SK-N-SH (cell line): ENCODE results near the gene ELAC2. TPM values are rescaled to one million over a fixed set of nuclear protein-coding genes. Genes with fewer than 3 reads are reported as not detected.

ENCODE experiments used
- CTCF ChIA-PET: fragments of 300-600, 350-600 bp; formaldehyde crosslinking; extraction: SDS; loops from one replicate; lab custom pipeline; 2021; lab: Yijun Ruan, JAX
- POLR2A ChIA-PET: fragments of 350-600 bp; sonication (Branson Sonifier 250); formaldehyde crosslinking; extraction: SDS; loops from one replicate; lab custom pipeline; 2020; ENCODE audit warnings: antibody characterized with exemption, inconsistent platforms; lab: Yijun Ruan, JAX
- DNase-seq: peaks from one replicate; pipeline ENCODE4 v3.0.0; 2012
- H2AFZ ChIP-seq: fragments of 200-600 bp; sonication (generic); 2 replicates; pipeline ENCODE4 v1.8.1; 2016; ENCODE audit warnings: antibody characterized with exemption, mild to moderate bottlenecking, low read depth
- H3F3A ChIP-seq: fragments of 200-600 bp; sonication (generic); replicated peaks from 2 replicates; pipeline ENCODE3; 2016; ENCODE audit warnings: antibody characterized with exemption, mild to moderate bottlenecking; ENCODE audit not compliant: insufficient read depth
- H3K27ac ChIP-seq, 2 experiments: fragments of 200-500 bp in 1 of 2; fragments of 200-600 bp in 1 of 2; sonication (Bioruptor generic) in 1 of 2; sonication (generic), shearing (Covaris generic) in 1 of 2; 2 replicates each; pipeline versions ENCODE4 v1.5.1 to v1.6.1; 2014 to 2016; ENCODE audit warnings: low read depth in 2 of 2, inconsistent platforms in 1 of 2, low read length in 1 of 2, mild to moderate bottlenecking in 1 of 2, mixed read lengths in 1 of 2
- H3K27me3 ChIP-seq: fragments of 200-600 bp; sonication (generic), shearing (Covaris generic); 2 replicates; pipeline ENCODE4 v1.6.1; 2016; ENCODE audit warnings: mixed run types; ENCODE audit not compliant: insufficient read depth
- H3K36me3 ChIP-seq, 2 experiments: fragments of 200-500 bp in 1 of 2; fragments of 200-600 bp in 1 of 2; sonication (Bioruptor generic) in 1 of 2; sonication (generic) in 1 of 2; replicated peaks in 1 of 2; 2 replicates each; pipeline versions ENCODE3 to v1.5.1; 2014 to 2016; ENCODE audit warnings: low read length in 1 of 2, mild to moderate bottlenecking in 1 of 2; ENCODE audit not compliant: insufficient read depth in 2 of 2, control insufficient read depth in 1 of 2
- H3K4me1 ChIP-seq, 2 experiments: fragments of 200-500 bp in 1 of 2; fragments of 200-600 bp in 1 of 2; sonication (Bioruptor generic) in 1 of 2; sonication (generic), shearing (Covaris generic) in 1 of 2; 2 replicates each; pipeline versions ENCODE4 v1.5.1 to v1.6.1; 2014 to 2016; ENCODE audit warnings: low read depth in 1 of 2, low read length in 1 of 2, mixed run types in 1 of 2; ENCODE audit not compliant: insufficient read depth in 2 of 2, control insufficient read depth in 1 of 2
- H3K4me2 ChIP-seq: fragments of 200-600 bp; sonication (generic), shearing (Covaris generic); 2 replicates; pipeline ENCODE4 v1.6.1; 2017; ENCODE audit warnings: mixed run types
- H3K4me3 ChIP-seq, 2 experiments: fragments of 200-500 bp in 1 of 2; fragments of 200-600 bp in 1 of 2; sonication (Bioruptor generic) in 1 of 2; sonication (generic), shearing (Covaris generic) in 1 of 2; 2 replicates each; pipeline versions ENCODE4 v1.5.1 to v1.8.1; 2014 to 2016; ENCODE audit warnings: low read depth in 2 of 2, inconsistent platforms in 1 of 2, low read length in 1 of 2, mild to moderate bottlenecking in 1 of 2, mixed read lengths in 1 of 2, moderate library complexity in 1 of 2
- H3K79me2 ChIP-seq: fragments of 200-600 bp; sonication (generic); 2 replicates; pipeline ENCODE4 v1.8.1; 2017; ENCODE audit warnings: mild to moderate bottlenecking; ENCODE audit not compliant: insufficient read depth
- H3K9ac ChIP-seq: fragments of 200-600 bp; sonication (generic); 2 replicates; pipeline ENCODE4 v1.6.1; 2017; ENCODE audit warnings: mixed run types
- H3K9me2 ChIP-seq: fragments of 200-600 bp; sonication (generic); 2 replicates; pipeline ENCODE4 v1.6.1; 2017; ENCODE audit warnings: mixed run types
- H3K9me3 ChIP-seq: fragments of 200-600 bp; sonication (generic); 2 replicates; pipeline ENCODE4 v1.6.1; 2017; ENCODE audit warnings: mixed run types, mild to moderate bottlenecking, moderate library complexity
- H4K20me1 ChIP-seq: fragments of 200-600 bp; sonication (generic); 2 replicates; pipeline ENCODE4 v1.6.1; 2017; ENCODE audit warnings: mild to moderate bottlenecking, mixed run types; ENCODE audit not compliant: insufficient read depth
- CTCF ChIP-seq: fragments of 200-600 bp; sonication (generic); IDR thresholded peaks from 2 replicates; pipeline ENCODE4 v1.6.1; 2017; ENCODE audit warnings: antibody characterized with exemption, mild to moderate bottlenecking, moderate library complexity
- EP300 ChIP-seq, 2 experiments: IDR thresholded peaks; 2 replicates each; pipeline versions ENCODE4 v1.4.0 to v1.6.1; 2012; ENCODE audit warnings: borderline replicate concordance in 1 of 2, low read depth in 1 of 2, low read length in 1 of 2
- FOSL2 ChIP-seq: IDR thresholded peaks from 2 replicates; pipeline ENCODE4 v1.4.0; 2012; ENCODE audit warnings: low read depth, mild to moderate bottlenecking, moderate library complexity, borderline replicate concordance
- GATA2 ChIP-seq: sonication (generic); formaldehyde crosslinking; IDR thresholded peaks from 2 replicates; pipeline ENCODE4 v1.5.0; 2020; ENCODE audit warnings: mild to moderate bottlenecking, missing genetic modification reagents
- IRF3 ChIP-seq: fragments of 150-350 bp; IDR thresholded peaks from 2 replicates; pipeline ENCODE4 v1.6.1; 2016; ENCODE audit warnings: mild to moderate bottlenecking, low read depth, low read length
- MEF2A ChIP-seq: IDR thresholded peaks from 2 replicates; pipeline ENCODE4 v1.4.0; 2012; ENCODE audit warnings: low read depth, borderline replicate concordance
- MXI1 ChIP-seq: IDR thresholded peaks from 2 replicates; pipeline ENCODE4 v1.6.1; 2012; ENCODE audit warnings: mild to moderate bottlenecking, low read depth, low read length, improper control_type of control experiment
- NRF1 ChIP-seq: IDR thresholded peaks from 2 replicates; pipeline ENCODE4 v1.6.1; 2012; ENCODE audit warnings: low read depth, mild to moderate bottlenecking, low read length
- RCOR1 ChIP-seq: fragments of 150-350 bp; IDR thresholded peaks from 2 replicates; pipeline ENCODE4 v1.6.1; 2017; ENCODE audit warnings: antibody characterized with exemption, low read length
- REST ChIP-seq: IDR thresholded peaks from 2 replicates; pipeline ENCODE4 v1.6.1; 2012; ENCODE audit warnings: mild to moderate bottlenecking, low read depth, low read length, moderate library complexity
- RFX5 ChIP-seq: IDR thresholded peaks from 2 replicates; pipeline ENCODE4 v1.6.1; 2012; ENCODE audit warnings: mild to moderate bottlenecking, improper control_type of control experiment, low read length
- RXRA ChIP-seq: IDR thresholded peaks from 2 replicates; pipeline ENCODE4 v1.4.0; 2012; ENCODE audit warnings: low read depth, mild to moderate bottlenecking, borderline replicate concordance
- SIN3A ChIP-seq: IDR thresholded peaks from 2 replicates; pipeline ENCODE4 v1.6.1; 2012; ENCODE audit warnings: low read depth, mild to moderate bottlenecking, low read length, moderate library complexity, borderline replicate concordance
- USF1 ChIP-seq: IDR thresholded peaks from 2 replicates; pipeline ENCODE4 v1.4.0; 2012; ENCODE audit warnings: low read depth, borderline replicate concordance
- WGBS: methylation state at CpG from one replicate; pipeline ENCODE4 v1.1.6; 2017; ENCODE audit warnings: low lambda C conversion rate; 5-methylcytosine and 5-hydroxymethylcytosine counted together
- polyA plus RNA-seq, 3 experiments: library from polyadenylated mRNA; depleted of rRNA; stranded (reverse); fragments of >200 nt; gene quantifications; 2 replicates each; pipeline ENCODE4 v1.2.3, GENCODE V29; 2012

Gene ELAC2
- polyA plus RNA-seq, 1 of the 3 experiments (the other 2 are of a cell fraction) = 77.6 TPM

GRCh38 chr17:13055131-13055530, 37.3 kb upstream of the ELAC2 start:
- CTCF ChIA-PET = interaction anchor here (1.6 to 2.1 kb wide), 2 partner anchors 24 to 31 kb away, joined by 7 to 8 read pairs; no protein-coding TSS in a partner anchor
- WGBS = 10% methylated on average over 5 of the region's 5 CpGs
- H3K9me2 ChIP-seq = no peaks in the 10 kb centered on the region

More at GRCh38 chr17:13055131-13055530, 37.3 kb upstream of the ELAC2 start:
- POLR2A ChIA-PET = no interaction called here
- Histone ChIP-seq H3K9me3 (no peaks in the 10 kb centered on the region), H2AFZ (no peak overlapping the region), H3K27me3 (peaks cover 29% of the 10 kb centered on the region; the same call in 1 of the 2 replicates), H3K79me2 (no peaks in the 10 kb centered on the region), H3K36me3 (no peaks in the 10 kb centered on the region), H3F3A (no peaks in the 10 kb centered on the region), H3K4me1 (no peaks in the 10 kb centered on the region), H3K4me2 (no peak overlapping the region), H4K20me1 (no peaks in the 10 kb centered on the region), H3K9ac (no peak overlapping the region), H3K27ac (no peak overlapping the region), H3K4me3 (no peak overlapping the region)
- no peak for TF ChIP-seq RXRA
- no peak for TF ChIP-seq SIN3A
- no peak for TF ChIP-seq EP300 (IDR thresholded peaks at IDR 0.05; ENCODE audit: borderline replicate concordance in 1 of 2, low read depth in 1 of 2, low read length in 1 of 2)
- no peak for TF ChIP-seq CTCF
- no peak for TF ChIP-seq RCOR1
- no peak for TF ChIP-seq MXI1
- no peak for TF ChIP-seq REST
- no peak for TF ChIP-seq USF1
- no peak for TF ChIP-seq RFX5
- no peak for TF ChIP-seq NRF1
- no peak for TF ChIP-seq MEF2A
- TF ChIP-seq FOSL2 = no peak
- TF ChIP-seq IRF3 = no peak
- no peak for TF ChIP-seq GATA2 (CRISPR knock-in tag)
- no peak for DNase-seq
